Measurements from ENCODE around the gene ICAM1. TPM values are rescaled to one million over a fixed set of nuclear protein-coding genes. Genes with fewer than 3 reads are reported as not detected.

ICAM1 gene
- total and polyA plus RNA-seq, 2 of the 13 experiments (the other 11 are each of a cell fraction or from before 2014, with no cell fraction given) = 37.9 to 98.4 TPM

DNA sequence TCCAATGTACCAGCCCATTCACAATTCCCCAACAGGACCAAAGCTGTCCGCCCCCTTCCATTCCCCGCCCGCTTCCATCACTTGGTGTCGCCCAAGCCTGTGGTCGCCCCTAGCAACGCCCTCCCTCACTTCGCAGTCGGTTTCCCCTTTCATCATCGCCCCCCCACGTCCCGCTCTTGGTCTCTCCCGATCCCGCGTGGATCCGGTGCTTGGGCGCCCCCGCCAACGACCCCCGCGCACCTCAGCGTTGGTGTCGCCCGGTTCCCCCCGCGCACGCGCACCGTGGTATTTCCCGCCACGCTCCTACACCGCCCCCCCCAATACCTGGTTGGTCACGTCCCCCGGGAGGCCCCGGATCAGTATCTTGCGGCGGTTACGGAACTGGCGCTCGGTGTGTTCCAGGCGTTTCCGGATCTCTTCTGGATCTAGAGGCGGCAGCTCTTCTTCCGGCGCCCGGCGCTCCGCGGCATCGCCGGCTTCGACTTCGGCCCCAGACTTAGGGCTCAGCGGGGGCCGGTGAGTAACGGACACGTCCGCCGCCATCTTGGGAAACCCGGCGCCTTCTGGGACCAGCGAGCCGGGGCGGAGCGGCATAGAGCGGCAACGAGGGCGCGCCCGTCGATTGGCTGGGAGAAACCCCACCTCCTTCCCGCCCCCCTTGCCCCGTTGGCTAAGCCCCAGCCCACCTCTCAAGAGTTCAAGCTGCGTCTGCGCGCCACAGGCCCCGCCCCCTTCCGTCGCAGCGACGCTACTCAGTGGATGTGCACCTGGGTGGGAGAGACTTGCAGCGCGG, 62.2 kb downstream of the ICAM1 start, which contains the start of gene RAVER1 (continued):
- TF ChIP-seq, protein P1, sequence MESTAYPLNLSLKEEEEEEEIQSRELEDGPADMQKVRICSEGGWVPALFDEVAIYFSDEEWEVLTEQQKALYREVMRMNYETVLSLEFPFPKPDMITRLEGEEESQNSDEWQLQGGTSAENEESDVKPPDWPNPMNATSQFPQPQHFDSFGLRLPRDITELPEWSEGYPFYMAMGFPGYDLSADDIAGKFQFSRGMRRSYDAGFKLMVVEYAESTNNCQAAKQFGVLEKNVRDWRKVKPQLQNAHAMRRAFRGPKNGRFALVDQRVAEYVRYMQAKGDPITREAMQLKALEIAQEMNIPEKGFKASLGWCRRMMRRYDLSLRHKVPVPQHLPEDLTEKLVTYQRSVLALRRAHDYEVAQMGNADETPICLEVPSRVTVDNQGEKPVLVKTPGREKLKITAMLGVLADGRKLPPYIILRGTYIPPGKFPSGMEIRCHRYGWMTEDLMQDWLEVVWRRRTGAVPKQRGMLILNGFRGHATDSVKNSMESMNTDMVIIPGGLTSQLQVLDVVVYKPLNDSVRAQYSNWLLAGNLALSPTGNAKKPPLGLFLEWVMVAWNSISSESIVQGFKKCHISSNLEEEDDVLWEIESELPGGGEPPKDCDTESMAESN (CRISPR knock-in tag; conservative IDR thresholded peaks at IDR 0.05) = peak; percentile 55; the same call in 1 of the 2 replicates
- TF ChIP-seq, protein P2, sequence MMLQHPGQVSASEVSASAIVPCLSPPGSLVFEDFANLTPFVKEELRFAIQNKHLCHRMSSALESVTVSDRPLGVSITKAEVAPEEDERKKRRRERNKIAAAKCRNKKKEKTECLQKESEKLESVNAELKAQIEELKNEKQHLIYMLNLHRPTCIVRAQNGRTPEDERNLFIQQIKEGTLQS (CRISPR knock-in tag; IDR thresholded peaks at IDR 0.05) = peak; percentile 23; the same call in 1 of the 2 replicates
- TF ChIP-seq, protein P3, sequence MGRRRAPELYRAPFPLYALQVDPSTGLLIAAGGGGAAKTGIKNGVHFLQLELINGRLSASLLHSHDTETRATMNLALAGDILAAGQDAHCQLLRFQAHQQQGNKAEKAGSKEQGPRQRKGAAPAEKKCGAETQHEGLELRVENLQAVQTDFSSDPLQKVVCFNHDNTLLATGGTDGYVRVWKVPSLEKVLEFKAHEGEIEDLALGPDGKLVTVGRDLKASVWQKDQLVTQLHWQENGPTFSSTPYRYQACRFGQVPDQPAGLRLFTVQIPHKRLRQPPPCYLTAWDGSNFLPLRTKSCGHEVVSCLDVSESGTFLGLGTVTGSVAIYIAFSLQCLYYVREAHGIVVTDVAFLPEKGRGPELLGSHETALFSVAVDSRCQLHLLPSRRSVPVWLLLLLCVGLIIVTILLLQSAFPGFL (CRISPR knock-in tag; IDR thresholded peaks at IDR 0.05) = no peak
- TF ChIP-seq SIN3A (IDR thresholded peaks at IDR 0.05; ENCODE audit: borderline replicate concordance, low read depth, low read length) (peak; percentile 42; the same call in 1 of the 2 replicates), ZNF496 (CRISPR knock-in tag; IDR thresholded peaks at IDR 0.05; ENCODE audit: insufficient replicate concordance) (no peak), TP53 (CRISPR knock-in tag; conservative IDR thresholded peaks at IDR 0.05) (no peak), KMT2B (CRISPR knock-in tag; IDR thresholded peaks at IDR 0.05) (no peak; the same call in 1 of the 2 replicates), REXO4 (CRISPR knock-in tag; IDR thresholded peaks at IDR 0.05; ENCODE audit: borderline replicate concordance) (no peak), SMARCC2 (IDR thresholded peaks at IDR 0.05) (no peak)
- TF ChIP-seq, protein P4, sequence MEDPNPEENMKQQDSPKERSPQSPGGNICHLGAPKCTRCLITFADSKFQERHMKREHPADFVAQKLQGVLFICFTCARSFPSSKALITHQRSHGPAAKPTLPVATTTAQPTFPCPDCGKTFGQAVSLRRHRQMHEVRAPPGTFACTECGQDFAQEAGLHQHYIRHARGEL (CRISPR knock-in tag; IDR thresholded peaks at IDR 0.05) = no peak
- TF ChIP-seq, protein P5, sequence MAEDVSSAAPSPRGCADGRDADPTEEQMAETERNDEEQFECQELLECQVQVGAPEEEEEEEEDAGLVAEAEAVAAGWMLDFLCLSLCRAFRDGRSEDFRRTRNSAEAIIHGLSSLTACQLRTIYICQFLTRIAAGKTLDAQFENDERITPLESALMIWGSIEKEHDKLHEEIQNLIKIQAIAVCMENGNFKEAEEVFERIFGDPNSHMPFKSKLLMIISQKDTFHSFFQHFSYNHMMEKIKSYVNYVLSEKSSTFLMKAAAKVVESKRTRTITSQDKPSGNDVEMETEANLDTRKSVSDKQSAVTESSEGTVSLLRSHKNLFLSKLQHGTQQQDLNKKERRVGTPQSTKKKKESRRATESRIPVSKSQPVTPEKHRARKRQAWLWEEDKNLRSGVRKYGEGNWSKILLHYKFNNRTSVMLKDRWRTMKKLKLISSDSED (CRISPR knock-in tag; IDR thresholded peaks at IDR 0.05) = no peak
- TF ChIP-seq, protein P6, sequence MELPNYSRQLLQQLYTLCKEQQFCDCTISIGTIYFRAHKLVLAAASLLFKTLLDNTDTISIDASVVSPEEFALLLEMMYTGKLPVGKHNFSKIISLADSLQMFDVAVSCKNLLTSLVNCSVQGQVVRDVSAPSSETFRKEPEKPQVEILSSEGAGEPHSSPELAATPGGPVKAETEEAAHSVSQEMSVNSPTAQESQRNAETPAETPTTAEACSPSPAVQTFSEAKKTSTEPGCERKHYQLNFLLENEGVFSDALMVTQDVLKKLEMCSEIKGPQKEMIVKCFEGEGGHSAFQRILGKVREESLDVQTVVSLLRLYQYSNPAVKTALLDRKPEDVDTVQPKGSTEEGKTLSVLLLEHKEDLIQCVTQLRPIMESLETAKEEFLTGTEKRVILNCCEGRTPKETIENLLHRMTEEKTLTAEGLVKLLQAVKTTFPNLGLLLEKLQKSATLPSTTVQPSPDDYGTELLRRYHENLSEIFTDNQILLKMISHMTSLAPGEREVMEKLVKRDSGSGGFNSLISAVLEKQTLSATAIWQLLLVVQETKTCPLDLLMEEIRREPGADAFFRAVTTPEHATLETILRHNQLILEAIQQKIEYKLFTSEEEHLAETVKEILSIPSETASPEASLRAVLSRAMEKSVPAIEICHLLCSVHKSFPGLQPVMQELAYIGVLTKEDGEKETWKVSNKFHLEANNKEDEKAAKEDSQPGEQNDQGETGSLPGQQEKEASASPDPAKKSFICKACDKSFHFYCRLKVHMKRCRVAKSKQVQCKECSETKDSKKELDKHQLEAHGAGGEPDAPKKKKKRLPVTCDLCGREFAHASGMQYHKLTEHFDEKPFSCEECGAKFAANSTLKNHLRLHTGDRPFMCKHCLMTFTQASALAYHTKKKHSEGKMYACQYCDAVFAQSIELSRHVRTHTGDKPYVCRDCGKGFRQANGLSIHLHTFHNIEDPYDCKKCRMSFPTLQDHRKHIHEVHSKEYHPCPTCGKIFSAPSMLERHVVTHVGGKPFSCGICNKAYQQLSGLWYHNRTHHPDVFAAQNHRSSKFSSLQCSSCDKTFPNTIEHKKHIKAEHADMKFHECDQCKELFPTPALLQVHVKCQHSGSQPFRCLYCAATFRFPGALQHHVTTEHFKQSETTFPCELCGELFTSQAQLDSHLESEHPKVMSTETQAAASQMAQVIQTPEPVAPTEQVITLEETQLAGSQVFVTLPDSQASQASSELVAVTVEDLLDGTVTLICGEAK (IDR thresholded peaks at IDR 0.05) = no peak
- TF ChIP-seq, protein P6 (CRISPR knock-in tag; IDR thresholded peaks at IDR 0.05) = peak; percentile 33; the same call in 1 of the 2 replicates

Measured in HepG2 (cell line).